ENCODE data around the gene PSMD6. TPM values are rescaled to one million over a fixed set of nuclear protein-coding genes. Genes with fewer than 3 reads are reported as not detected.

PSMD6 gene
- total RNA-seq, 1 experiment from 2014 or later: 66.5 TPM

- H3K36me3 ChIP-seq (ENCODE audit: insufficient read depth, low read length, poor library complexity, severe bottlenecking): no peaks in the 10 kb centered on the region
- H3K9me3 ChIP-seq (ENCODE audit: low read depth, low read length, poor library complexity, severe bottlenecking): no peaks in the 10 kb centered on the region
- no peak overlapping the region for H3K27ac ChIP-seq (ENCODE audit: low read depth, low read length, poor library complexity, severe bottlenecking)
- H3K27me3 ChIP-seq (replicated peaks; ENCODE audit: insufficient read depth, low read depth, low read length, poor library complexity): no peaks in the 10 kb centered on the region
- H3K4me3 ChIP-seq (ENCODE audit: low read depth, low read length, poor library complexity, severe bottlenecking): no peak overlapping the region
- BruUV-seq (replicated peaks): no TSS peak
- POLR2A ChIA-PET (ENCODE audit: low non-redundant PET): no interaction called here
- peaks cover 30% of the 10 kb centered on the region for H3K4me1 ChIP-seq (ENCODE audit: insufficient read depth, low read length, poor library complexity, severe bottlenecking)
- intact Hi-C loops (cut with micrococcal nuclease; ENCODE audit: unreplicated experiment): no loop called here
- TF ChIP-seq CTCF (conservative IDR thresholded peaks at IDR 0.05; ENCODE audit: low read depth, low read length) (peak; percentile 51), EZH2 (IDR thresholded peaks at IDR 0.05; ENCODE audit: borderline replicate concordance, low read depth, low read length, poor library complexity, severe bottlenecking) (no peak)
- no peak for DNase-seq (ENCODE audit: low spot score)
- CTCF ChIA-PET: no interaction called here
Observed at GRCh38 chr3:63961891-63962290, 61.4 kb downstream of the PSMD6 start.

Other genes starting within 250 kb of the PSMD6 start
- gene C3orf49, start 204.2 kb downstream of the PSMD6 start, total RNA-seq (2021): not detected in 2 replicates
- gene THOC7, start 159.7 kb downstream of the PSMD6 start, total RNA-seq (2021): 37.3 and 41.4 TPM in 2 replicates
- 11.3 and 13.8 TPM in 2 replicates for gene ATXN7, start 159.6 kb downstream of the PSMD6 start, total RNA-seq (2021)
- not detected in 2 replicates for gene SCAANT1, start 111.1 kb downstream of the PSMD6 start, total RNA-seq (2021)
- 0.04 TPM in 1 of 2 replicates, not detected in the other for gene PRICKLE2, start 202.0 kb upstream of the PSMD6 start, total RNA-seq (2021)